Ramos (cell line): ENCODE results near the gene CTDSP2.

Source experiments
- in situ Hi-C: fragments of 300-500 bp; cut with MboI; formaldehyde crosslinking; loops from one replicate; pipeline ENCODE4 v1.14.3; 2022; ENCODE audit warnings: low sequenced_read_pairs; ENCODE audit not compliant: unreplicated experiment

Gene CTDSP2

GRCh38 chr12:57800965-57801364 lies 45.6 kb downstream of the CTDSP2 start:
- in situ Hi-C loops, result no loop called here

GRCh38 chr12:57797933-57798332 lies 48.6 kb downstream of the CTDSP2 start:
- in situ Hi-C loops, result no loop called here

- in situ Hi-C loops, result no loop called here
Observed at GRCh38 chr12:57796996-57797395, 49.5 kb downstream of the CTDSP2 start.

- in situ Hi-C loops, result no loop called here
Observed at GRCh38 chr12:57795354-57795753, 51.2 kb downstream of the CTDSP2 start.

GRCh38 chr12:57793920-57794319 lies 52.6 kb downstream of the CTDSP2 start:
- in situ Hi-C loops, result no loop called here

- in situ Hi-C loops, result no loop called here
Observed at GRCh38 chr12:57783861-57784260, 62.7 kb downstream of the CTDSP2 start.

- in situ Hi-C loops, result no loop called here
Observed at GRCh38 chr12:57783466-57783801, 63.1 kb downstream of the CTDSP2 start.

- in situ Hi-C loops, result no loop called here
Observed at GRCh38 chr12:57782608-57783465, 63.7 kb downstream of the CTDSP2 start, which contains the start of gene TSFM. TSS of gene TSFM (plus strand) at chr12:57782787. CDS start at chr12:57782802, 15 bp downstream.

- in situ Hi-C loops, result no loop called here
Observed at GRCh38 chr12:57782243-57782607, 64.3 kb downstream of the CTDSP2 start.

- in situ Hi-C loops, result no loop called here
Observed at GRCh38 chr12:57781801-57782200, 64.7 kb downstream of the CTDSP2 start.

- in situ Hi-C loops, result no loop called here
Observed at GRCh38 chr12:57781244-57781643, 65.3 kb downstream of the CTDSP2 start.

GRCh38 chr12:57780284-57780897 lies 66.1 kb downstream of the CTDSP2 start:
- in situ Hi-C loops, result no loop called here

- in situ Hi-C loops, result no loop called here
Observed at GRCh38 chr12:57779736-57780135, 66.8 kb downstream of the CTDSP2 start.

- in situ Hi-C loops, result no loop called here
Observed at GRCh38 chr12:57777911-57778310, 68.6 kb downstream of the CTDSP2 start.

GRCh38 chr12:57777367-57777766 lies 69.2 kb downstream of the CTDSP2 start:
- in situ Hi-C loops, result no loop called here

GRCh38 chr12:57776247-57776587 lies 70.3 kb downstream of the CTDSP2 start:
- in situ Hi-C loops, result no loop called here

- in situ Hi-C loops, result no loop called here
Observed at GRCh38 chr12:57775563-57776246, 70.8 kb downstream of the CTDSP2 start.

- in situ Hi-C loops, result no loop called here
Observed at GRCh38 chr12:57775044-57775443, 71.5 kb downstream of the CTDSP2 start.

GRCh38 chr12:57774634-57775033 lies 71.9 kb downstream of the CTDSP2 start:
- in situ Hi-C loops, result loop anchor here (25.0 kb wide), 1 partner anchor 537 kb away; the partner anchor contains the start of gene SHMT2

GRCh38 chr12:57772429-57773322 lies 73.9 kb downstream of the CTDSP2 start, which contains the start of gene EEF1AKMT3:
TSS of gene EEF1AKMT3 (plus strand) at chr12:57772614. CDS start at chr12:57772725, 111 bp downstream.
- in situ Hi-C loops, result loop anchor here (25.0 kb wide), 1 partner anchor 535 kb away; the partner anchor contains the start of gene SHMT2
